GM12864 (cell line): ENCODE results near the gene CDKL2.

Experiments
- DNase-seq: peaks from one replicate; pipeline ENCODE4 v3.0.0-alpha.2; 2011; ENCODE audit warnings: low read depth
- H3K4me3 ChIP-seq: 2 replicates; pipeline ENCODE4 v1.5.1; 2011; ENCODE audit warnings: mild to moderate bottlenecking, low read depth, low read length, control low read depth
- TF ChIP-seq, protein P1 (sequence below): IDR thresholded peaks from 2 replicates; pipeline ENCODE4 v1.5.1; 2011; ENCODE audit warnings: low read depth, mild to moderate bottlenecking, moderate library complexity, low read length, control low read depth, inconsistent platforms; ENCODE audit errors: missing control alignments

CDKL2 gene

DNA sequence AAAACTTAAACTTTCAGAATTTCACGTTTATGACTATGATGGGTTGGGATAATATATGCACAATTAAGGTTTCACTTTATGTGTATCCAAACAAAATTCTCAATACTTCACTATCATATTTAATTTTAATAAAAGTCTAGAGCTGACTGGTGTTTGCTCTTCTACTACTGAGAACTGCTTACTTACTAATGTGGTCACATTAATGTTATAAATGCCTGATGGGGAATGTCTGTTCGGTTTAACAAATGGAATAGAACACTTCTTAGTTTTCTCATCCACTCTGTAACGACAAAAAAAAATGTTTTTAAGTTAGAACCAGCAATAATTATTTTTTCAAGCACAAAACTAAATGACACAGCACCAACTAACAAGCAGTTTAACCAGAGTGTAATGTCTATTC is 34.3 kb downstream of the CDKL2 start:
- DNase-seq = no peak
- TF ChIP-seq, protein P1, sequence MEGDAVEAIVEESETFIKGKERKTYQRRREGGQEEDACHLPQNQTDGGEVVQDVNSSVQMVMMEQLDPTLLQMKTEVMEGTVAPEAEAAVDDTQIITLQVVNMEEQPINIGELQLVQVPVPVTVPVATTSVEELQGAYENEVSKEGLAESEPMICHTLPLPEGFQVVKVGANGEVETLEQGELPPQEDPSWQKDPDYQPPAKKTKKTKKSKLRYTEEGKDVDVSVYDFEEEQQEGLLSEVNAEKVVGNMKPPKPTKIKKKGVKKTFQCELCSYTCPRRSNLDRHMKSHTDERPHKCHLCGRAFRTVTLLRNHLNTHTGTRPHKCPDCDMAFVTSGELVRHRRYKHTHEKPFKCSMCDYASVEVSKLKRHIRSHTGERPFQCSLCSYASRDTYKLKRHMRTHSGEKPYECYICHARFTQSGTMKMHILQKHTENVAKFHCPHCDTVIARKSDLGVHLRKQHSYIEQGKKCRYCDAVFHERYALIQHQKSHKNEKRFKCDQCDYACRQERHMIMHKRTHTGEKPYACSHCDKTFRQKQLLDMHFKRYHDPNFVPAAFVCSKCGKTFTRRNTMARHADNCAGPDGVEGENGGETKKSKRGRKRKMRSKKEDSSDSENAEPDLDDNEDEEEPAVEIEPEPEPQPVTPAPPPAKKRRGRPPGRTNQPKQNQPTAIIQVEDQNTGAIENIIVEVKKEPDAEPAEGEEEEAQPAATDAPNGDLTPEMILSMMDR = no peak
- no peak overlapping the region for H3K4me3 ChIP-seq

DNA sequence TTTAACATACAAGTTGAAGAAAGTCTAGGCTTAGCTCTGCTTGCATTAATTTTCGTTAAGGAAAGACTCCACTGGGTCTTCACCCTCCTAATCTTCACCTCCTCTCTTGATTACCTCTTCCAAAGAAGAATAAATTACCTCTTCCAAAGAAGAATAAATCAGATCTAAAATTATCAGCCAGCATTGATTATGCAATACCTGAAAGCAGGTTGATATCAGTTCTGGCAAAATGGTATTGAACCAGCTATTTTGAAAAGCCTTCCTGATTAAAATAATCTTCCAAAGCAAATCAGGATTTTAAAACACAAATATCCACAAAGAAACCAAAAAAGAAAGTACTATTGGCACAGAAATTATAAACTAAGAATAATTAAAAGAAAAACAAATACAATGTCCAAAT is 36.9 kb downstream of the CDKL2 start:
- H3K4me3 ChIP-seq = no peak overlapping the region
- TF ChIP-seq, protein P1 = no peak
- no peak for DNase-seq

DNA sequence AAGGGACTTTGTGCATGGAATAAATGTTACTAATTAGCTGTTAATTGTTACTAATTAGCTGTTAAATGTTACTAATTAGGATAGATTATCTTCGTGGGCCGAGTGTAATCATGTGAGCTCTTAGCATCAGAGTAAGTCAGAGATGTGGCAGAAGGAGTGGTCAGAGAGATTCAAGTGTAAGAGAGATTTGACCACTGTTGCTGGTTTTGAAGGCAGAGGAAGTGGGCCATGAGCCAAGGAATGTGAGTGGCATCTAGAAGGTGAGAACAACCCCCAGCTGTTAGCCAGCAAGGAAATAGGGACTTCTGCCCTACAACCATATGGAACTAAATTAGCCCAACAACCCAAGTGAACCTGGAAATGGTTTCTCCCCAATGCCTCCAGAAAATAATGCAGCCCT is 46.3 kb downstream of the CDKL2 start:
- H3K4me3 ChIP-seq = no peak overlapping the region
- DNase-seq = no peak
- TF ChIP-seq, protein P1 = no peak

DNA sequence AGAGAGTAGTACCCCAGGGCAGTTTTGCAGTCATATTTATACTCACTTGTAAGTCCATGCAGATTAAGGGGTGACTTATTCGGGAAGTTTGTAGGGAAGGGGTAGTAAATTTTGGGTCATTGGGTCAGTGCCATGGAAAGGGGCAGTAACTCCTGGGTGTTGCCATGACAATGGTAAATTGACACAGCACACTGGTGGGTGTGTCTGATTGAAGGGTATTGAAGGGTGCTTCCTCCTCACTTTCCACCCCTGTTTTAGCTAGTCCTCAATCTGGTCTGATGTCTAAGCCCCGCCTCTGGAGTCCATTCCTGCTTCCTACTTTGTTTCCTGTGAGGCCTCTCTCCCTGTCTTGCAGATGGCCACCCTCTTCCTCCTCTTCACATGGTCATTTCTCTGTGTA is 62.6 kb downstream of the CDKL2 start:
- TF ChIP-seq, protein P1 = no peak
- no peak overlapping the region for H3K4me3 ChIP-seq
- DNase-seq = no peak

DNA sequence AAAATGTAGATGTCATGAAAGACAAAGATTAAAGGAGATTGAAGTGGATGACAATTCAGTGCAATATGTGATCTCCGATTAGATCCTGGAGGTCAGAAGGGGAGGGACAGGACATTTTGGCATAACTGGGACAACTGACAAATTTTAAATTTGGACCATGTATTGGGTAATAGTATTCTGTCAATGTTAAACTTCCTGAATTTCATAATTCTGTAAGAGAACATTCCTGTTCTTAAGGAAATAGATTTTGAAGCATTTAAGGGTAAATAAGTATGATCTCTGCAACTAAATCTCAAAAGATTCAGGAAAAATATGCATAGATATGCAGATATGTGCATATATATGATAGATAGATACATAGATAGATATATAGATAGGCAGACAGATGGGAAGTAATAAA is 63.4 kb downstream of the CDKL2 start:
- TF ChIP-seq, protein P1 = no peak
- no peak for DNase-seq
- no peak overlapping the region for H3K4me3 ChIP-seq

DNA sequence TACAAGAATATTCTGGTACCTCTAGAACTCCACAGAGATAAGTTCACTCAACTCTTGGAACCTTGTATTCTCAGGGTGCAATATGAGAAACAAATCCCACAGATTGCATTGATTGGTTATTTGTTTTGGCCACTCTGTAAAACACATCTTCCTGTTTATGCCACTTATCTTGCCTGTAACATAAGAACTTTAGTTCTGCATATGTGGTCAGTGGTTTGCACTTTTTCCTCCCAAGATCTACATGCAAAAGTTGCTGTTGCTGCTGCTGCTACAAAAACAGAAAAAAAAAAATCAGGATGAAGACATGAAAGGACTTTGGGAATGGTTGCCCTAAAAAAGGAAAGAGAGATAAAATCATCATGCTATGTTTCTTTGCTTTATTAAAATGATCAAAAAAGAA is 64.8 kb downstream of the CDKL2 start:
- TF ChIP-seq, protein P1 = no peak
- no peak for DNase-seq
- H3K4me3 ChIP-seq = no peak overlapping the region

DNA sequence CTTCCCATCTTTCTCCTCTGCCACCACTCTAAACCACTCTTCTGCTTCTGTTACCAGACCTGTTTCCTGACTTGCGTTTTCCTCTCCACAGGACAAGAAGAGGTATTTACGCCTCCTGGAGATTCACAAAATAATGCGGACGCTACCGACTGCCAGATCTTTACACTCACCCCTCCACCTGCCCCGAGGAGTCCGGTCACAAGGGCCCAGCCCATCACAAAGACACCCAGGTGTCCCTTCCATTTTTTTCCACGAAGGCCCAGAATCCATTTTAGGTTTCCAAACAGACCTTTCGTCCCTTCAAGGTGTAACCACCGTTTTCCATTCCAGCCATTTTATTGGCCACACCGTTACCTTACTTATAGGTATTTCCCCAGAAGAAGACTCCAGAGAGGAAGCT is 66.3 kb downstream of the CDKL2 start:
- no peak overlapping the region for H3K4me3 ChIP-seq
- DNase-seq = no peak
- TF ChIP-seq, protein P1 = no peak
